Stomach (tissue), 4 donors: Measurements from ENCODE around the gene SLC7A9.

Experiments used
- CTCF ChIP-seq, 7 experiments: fragments of 450-650 bp in 4 of 7; fragments of 200-600 bp in 3 of 7; sonication (generic) in 3 of 7; IDR thresholded peaks; one replicate each; pipeline ENCODE4 v1.5.1; 2016 to 2019; ENCODE audit warnings: antibody characterized with exemption in 7 of 7, control low read depth in 2 of 7, mild to moderate bottlenecking in 1 of 7
- POLR2A ChIP-seq, 4 donors: fragments of 450-650 bp; IDR thresholded peaks; one replicate each; pipeline ENCODE4 v1.6.1; 2016; ENCODE audit warnings: antibody characterized with exemption in 4 of 4, control low read depth in 2 of 4, mild to moderate bottlenecking in 1 of 4, moderate library complexity in 1 of 4

GRCh38 chr19:32876919-32877285 is 7.3 kb upstream of the SLC7A9 start:
- TF ChIP-seq CTCF (IDR thresholded peaks at IDR 0.05): no peak
- no peak for TF ChIP-seq POLR2A (IDR thresholded peaks at IDR 0.05)
